A673 (cell line): ENCODE data around the gene TRAF7. TPM values are rescaled to one million over a fixed set of nuclear protein-coding genes. Genes with fewer than 3 reads are reported as not detected.
"Not testable (repeated sequence)": the region's sequence is repeated elsewhere in the genome, so short reads cannot be mapped to it uniquely, and the experiment has no call there.

ENCODE experiments used
- Bru-seq: library from RNA; stranded (reverse); fragments of 400-500 nt; gene quantifications from one replicate; lab custom pipeline; 2021; lab: Mats Ljungman, UMichigan
- BruChase-seq, 2 experiments: library from RNA; stranded (reverse); fragments of 400-500 nt; gene quantifications; one replicate each; lab custom pipeline; 2021; lab: Mats Ljungman, UMichigan
- BruUV-seq: library from RNA; stranded (reverse); fragments of 400-500 nt; replicated peaks from 2 replicates; lab custom pipeline; 2021; lab: Mats Ljungman, UMichigan
- CTCF ChIA-PET: fragments of 300-600 bp; sonication (Branson Sonifier 250); formaldehyde crosslinking; loops from one replicate; lab custom pipeline; 2022; ENCODE audit warnings: antibody characterized with exemption; lab: Charles Lee
- POLR2A ChIA-PET: fragments of 300-600 bp; sonication (Branson Sonifier 250); formaldehyde crosslinking; loops from one replicate; lab custom pipeline; 2022; ENCODE audit warnings: antibody characterized with exemption; ENCODE audit not compliant: low non-redundant PET; lab: Charles Lee
- DNase-seq: peaks from one replicate; pipeline ENCODE4 v3.0.0-alpha.2; 2015; ENCODE audit warnings: low spot score
- H3K27ac ChIP-seq: fragments of 200-600 bp; sonication (generic); 2 replicates; pipeline ENCODE4 v1.5.1; 2016; ENCODE audit warnings: mixed run types, low read depth, mild to moderate bottlenecking, mixed read lengths, antibody characterized with exemption, low read length; ENCODE audit not compliant: poor library complexity, severe bottlenecking
- H3K27me3 ChIP-seq: fragments of 200-600 bp; sonication (generic); replicated peaks from 2 replicates; pipeline ENCODE4 v1.6.1; 2017; ENCODE audit warnings: mixed run types, low read depth, mild to moderate bottlenecking, mixed read lengths, antibody characterized with exemption, low read length; ENCODE audit not compliant: insufficient read depth, poor library complexity
- H3K36me3 ChIP-seq: fragments of 200-600 bp; sonication (generic); 2 replicates; pipeline ENCODE4 v1.6.1; 2016; ENCODE audit warnings: mixed run types, mild to moderate bottlenecking, mixed read lengths, antibody characterized with exemption, low read length; ENCODE audit not compliant: insufficient read depth, poor library complexity, severe bottlenecking
- H3K4me1 ChIP-seq: fragments of 200-600 bp; sonication (generic); 2 replicates; pipeline ENCODE4 v1.6.1; 2017; ENCODE audit warnings: mixed run types, mild to moderate bottlenecking, mixed read lengths, antibody characterized with exemption, low read length; ENCODE audit not compliant: insufficient read depth, poor library complexity, severe bottlenecking
- H3K4me3 ChIP-seq: fragments of 200-600 bp; sonication (generic); 2 replicates; pipeline ENCODE4 v1.5.1; 2016; ENCODE audit warnings: low read depth, mixed run types, mild to moderate bottlenecking, mixed read lengths, low read length; ENCODE audit not compliant: poor library complexity, severe bottlenecking
- H3K9me3 ChIP-seq: fragments of 200-600 bp; sonication (generic); 2 replicates; pipeline ENCODE4 v1.6.1; 2016; ENCODE audit warnings: mixed run types, low read depth, mild to moderate bottlenecking, mixed read lengths, antibody characterized with exemption, low read length; ENCODE audit not compliant: poor library complexity, severe bottlenecking
- EZH2 ChIP-seq: fragments of 200-600 bp; sonication (generic); IDR thresholded peaks from 2 replicates; pipeline ENCODE4 v1.6.1; 2017; ENCODE audit warnings: borderline replicate concordance, low read depth, mild to moderate bottlenecking, mixed read lengths, antibody characterized with exemption, low read length; ENCODE audit not compliant: poor library complexity, severe bottlenecking
- intact Hi-C: fragments of 100-400 bp; cut with micrococcal nuclease; formaldehyde crosslinking; loops from one replicate; pipeline ENCODE4 v1.10.0; 2022; ENCODE audit not compliant: unreplicated experiment
- long read RNA-seq: library from polyadenylated mRNA; stranded (forward); transcript quantifications from one replicate; pipeline ENCODE4 v2.0.0, GENCODE V29; 2022
- total RNA-seq: library from RNA; stranded (reverse); gene quantifications from 2 replicates; pipeline ENCODE4 v1.2.3, GENCODE V29; 2021
- TF ChIP-seq, protein P1 (sequence below): fragments of 300-800, 200-600 bp; sonication (generic); conservative IDR thresholded peaks from 2 replicates; pipeline ENCODE4 v1.5.1; 2017; ENCODE audit warnings: low read depth, mild to moderate bottlenecking, antibody characterized with exemption, low read length, moderate library complexity, mixed read lengths

The TRAF7 gene
- total RNA-seq, result 96.7 and 97.4 TPM in 2 replicates
- percentile 50 among the genes with signal in this experiment for Bru-seq, nascent RNA
- percentile 64 among the genes with signal in this experiment for BruChase-seq, experiment 1, labeled RNA remaining after a 2-hour chase
- percentile 79 among the genes with signal in this experiment for BruChase-seq, experiment 2, labeled RNA remaining after a 6-hour chase
- long read RNA-seq, transcript TRAF7-201 (21 exons, 3,700 nt), result major isoform, 141 of 287 reads
- long read RNA-seq, partial matches to known transcripts, result 100 of 287 reads
- long read RNA-seq, other reads (novel, unspliced or antisense), result 45 of 287 reads

- ChIA-PET CTCF (interaction anchor here (0.7 kb wide), 1 partner anchor 1475 kb away, joined by 3 read pairs; the partner anchor contains the start of gene STUB1), POLR2A (interaction anchor here (0.6 to 1.1 kb wide), 12 partner anchors 8 to 985 kb away, joined by 3 to 23 read pairs (median 5); partner anchors contain the start of gene NPW)
- peak within 1 kb of the TSS; percentile 91 for H3K4me3 ChIP-seq
- H3K9me3 ChIP-seq, result no peaks in the 10 kb centered on the region
- no peaks in the 10 kb centered on the region for H3K27me3 ChIP-seq
- H3K4me1 ChIP-seq, result peaks cover 57% of the 10 kb centered on the region
- H3K27ac ChIP-seq, result peak within 1 kb of the TSS; percentile 92
- intact Hi-C loops, result loop anchor here (5.0 kb wide), 1 partner anchor 67 kb away; the partner anchor contains the start of gene E4F1
- BruUV-seq, result no TSS peak
- H3K36me3 ChIP-seq, result peaks cover 40% of the 10 kb centered on the region
- peak; percentile 100 for DNase-seq
- TF ChIP-seq EZH2, result no peak
- TF ChIP-seq, protein P1, sequence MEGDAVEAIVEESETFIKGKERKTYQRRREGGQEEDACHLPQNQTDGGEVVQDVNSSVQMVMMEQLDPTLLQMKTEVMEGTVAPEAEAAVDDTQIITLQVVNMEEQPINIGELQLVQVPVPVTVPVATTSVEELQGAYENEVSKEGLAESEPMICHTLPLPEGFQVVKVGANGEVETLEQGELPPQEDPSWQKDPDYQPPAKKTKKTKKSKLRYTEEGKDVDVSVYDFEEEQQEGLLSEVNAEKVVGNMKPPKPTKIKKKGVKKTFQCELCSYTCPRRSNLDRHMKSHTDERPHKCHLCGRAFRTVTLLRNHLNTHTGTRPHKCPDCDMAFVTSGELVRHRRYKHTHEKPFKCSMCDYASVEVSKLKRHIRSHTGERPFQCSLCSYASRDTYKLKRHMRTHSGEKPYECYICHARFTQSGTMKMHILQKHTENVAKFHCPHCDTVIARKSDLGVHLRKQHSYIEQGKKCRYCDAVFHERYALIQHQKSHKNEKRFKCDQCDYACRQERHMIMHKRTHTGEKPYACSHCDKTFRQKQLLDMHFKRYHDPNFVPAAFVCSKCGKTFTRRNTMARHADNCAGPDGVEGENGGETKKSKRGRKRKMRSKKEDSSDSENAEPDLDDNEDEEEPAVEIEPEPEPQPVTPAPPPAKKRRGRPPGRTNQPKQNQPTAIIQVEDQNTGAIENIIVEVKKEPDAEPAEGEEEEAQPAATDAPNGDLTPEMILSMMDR, result no peak
Observed at GRCh38 chr16:2155091-2155950, at the start of gene TRAF7. Gene TRAF7, plus strand, starts transcription at chr16:2155782. Its CDS starts 8,139 bp downstream, at chr16:2163921.

DNA sequence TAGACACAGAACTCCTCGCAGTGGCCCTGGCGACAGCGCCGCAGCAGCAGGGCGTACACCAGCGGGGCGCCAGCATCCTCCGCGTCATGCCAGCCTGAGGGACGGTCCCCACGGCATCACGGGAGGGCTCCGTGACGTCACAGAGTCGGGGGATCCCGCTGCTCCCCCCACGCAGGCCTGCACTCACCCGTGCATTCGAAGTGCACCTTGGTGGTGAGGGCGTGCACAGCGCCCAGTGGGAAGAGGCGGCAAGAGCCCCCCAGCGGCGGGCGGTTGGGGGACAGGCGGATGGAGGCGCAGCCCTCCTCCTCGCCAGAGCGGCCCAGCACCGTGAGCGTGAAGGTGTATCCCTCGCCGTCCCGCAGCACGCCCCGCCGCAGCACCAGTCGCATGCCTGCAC lies 49.4 kb upstream of the TRAF7 start:
- CTCF ChIA-PET, POLR2A ChIA-PET, H3K36me3 ChIP-seq, H3K27me3 ChIP-seq, H3K4me1 ChIP-seq, intact Hi-C loops, BruUV-seq, H3K27ac ChIP-seq, H3K9me3 ChIP-seq, DNase-seq, H3K4me3 ChIP-seq: not testable (repeated sequence)

DNA sequence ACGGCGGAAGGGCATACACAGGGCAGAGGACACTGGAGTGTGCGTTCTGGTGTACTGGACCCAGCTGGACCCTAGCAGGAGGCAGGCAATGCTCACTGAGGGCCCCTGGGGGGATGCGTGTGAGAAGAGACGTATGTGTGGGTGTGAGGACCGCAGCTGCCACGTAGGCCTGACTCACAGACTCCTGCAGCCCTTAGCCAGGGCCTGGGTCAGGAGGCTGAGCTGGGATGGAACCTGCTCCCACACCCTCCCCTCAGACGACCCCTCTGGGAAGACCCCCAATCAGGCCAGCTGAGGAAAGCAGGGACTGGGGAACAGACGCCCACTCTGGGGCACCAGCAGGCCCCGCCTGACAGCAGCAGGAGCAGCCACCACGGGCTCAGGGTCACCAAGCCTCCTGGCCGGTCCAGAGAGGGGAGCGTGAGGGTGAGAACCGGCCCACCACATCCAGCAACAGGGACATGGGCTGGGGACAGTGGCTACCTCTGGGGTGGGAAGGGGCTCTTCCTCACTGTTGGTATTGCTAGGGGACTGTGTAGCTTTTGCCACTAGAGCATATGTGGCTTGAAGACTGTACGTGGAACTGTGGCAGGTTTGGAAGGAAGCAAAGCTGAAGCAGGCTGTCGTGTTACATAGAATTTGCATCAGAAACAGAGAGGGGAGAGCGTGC lies 48.3 kb upstream of the TRAF7 start:
- H3K27me3 ChIP-seq, intact Hi-C loops, H3K36me3 ChIP-seq, POLR2A ChIA-PET, BruUV-seq, H3K4me3 ChIP-seq, CTCF ChIA-PET, DNase-seq, H3K4me1 ChIP-seq, H3K9me3 ChIP-seq, H3K27ac ChIP-seq: not testable (repeated sequence)

DNA sequence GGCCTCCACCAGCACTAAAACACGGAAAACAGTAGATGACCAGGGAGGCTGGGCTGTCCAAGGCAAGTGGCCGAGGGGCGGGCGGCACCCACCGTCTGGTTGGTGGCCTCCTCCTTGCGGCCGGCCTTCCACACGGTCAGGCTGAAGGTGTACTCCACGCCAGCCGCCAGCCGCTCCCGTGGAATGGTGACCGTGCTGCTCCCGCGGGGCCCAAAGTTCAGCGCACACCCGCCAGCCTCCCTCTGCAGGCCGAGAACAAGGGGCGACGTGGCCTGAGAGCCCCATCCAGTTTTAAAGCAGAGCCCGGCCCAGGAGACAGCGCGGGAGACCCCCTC lies 47.8 kb upstream of the TRAF7 start:
- H3K9me3 ChIP-seq, H3K27ac ChIP-seq, H3K27me3 ChIP-seq, intact Hi-C loops, BruUV-seq, H3K4me1 ChIP-seq, POLR2A ChIA-PET, CTCF ChIA-PET, H3K36me3 ChIP-seq, H3K4me3 ChIP-seq, DNase-seq: not testable (repeated sequence)

DNA sequence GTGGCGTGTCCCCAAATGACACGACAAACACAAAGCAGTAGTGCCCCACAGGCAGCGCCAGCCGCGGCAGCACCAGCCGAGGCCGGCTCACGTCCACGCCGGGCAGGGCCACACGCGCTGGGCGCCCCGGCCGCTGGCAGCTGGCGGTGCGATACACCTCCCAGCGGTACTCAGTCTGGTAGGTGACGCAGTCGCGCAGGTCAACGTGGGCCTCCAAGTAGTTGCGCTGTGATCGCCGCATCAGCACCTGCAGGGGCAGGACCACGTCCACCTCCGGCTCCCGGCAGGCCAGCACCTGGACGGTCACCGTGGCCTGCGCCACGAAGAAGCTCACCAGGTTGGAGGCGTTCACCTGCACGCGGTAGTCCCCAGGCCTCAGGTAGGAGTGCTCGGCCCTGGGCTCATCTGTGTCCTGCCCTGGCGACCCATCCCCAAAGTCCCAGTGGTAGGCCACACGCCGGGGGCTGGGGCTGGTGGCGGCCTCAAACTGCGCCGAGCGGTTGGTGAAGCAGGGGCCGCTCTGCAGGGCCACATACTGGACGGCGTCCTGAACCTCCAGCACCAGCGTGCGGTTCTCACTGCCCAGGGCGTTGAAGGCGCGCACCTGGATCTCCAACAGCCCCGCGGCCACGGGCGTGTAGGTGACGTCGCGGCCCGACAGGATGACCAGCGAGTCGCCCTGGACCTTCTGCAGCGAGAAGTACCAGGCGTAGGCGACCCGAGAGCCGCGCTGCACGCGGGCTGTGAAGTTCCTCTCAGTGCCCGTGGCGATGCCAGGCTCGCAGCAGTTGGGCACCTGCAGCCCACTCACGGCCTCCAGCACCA lies 46.9 kb upstream of the TRAF7 start:
- H3K27ac ChIP-seq, intact Hi-C loops: not testable (repeated sequence)

GRCh38 chr16:2109271-2109580 lies 46.4 kb upstream of the TRAF7 start:
- H3K36me3 ChIP-seq, H3K4me3 ChIP-seq, H3K27me3 ChIP-seq, H3K4me1 ChIP-seq, CTCF ChIA-PET, BruUV-seq, intact Hi-C loops, H3K27ac ChIP-seq, H3K9me3 ChIP-seq, DNase-seq, POLR2A ChIA-PET: not testable (repeated sequence)

More for the DNA sequence above, 46.9 kb upstream of the TRAF7 start:
- CTCF ChIA-PET, BruUV-seq, H3K9me3 ChIP-seq, H3K4me1 ChIP-seq, H3K36me3 ChIP-seq, DNase-seq, H3K27me3 ChIP-seq, H3K4me3 ChIP-seq, POLR2A ChIA-PET: not testable (repeated sequence)
